Body of pancreas (tissue), 4 donors: ENCODE results near the gene DTNBP1. TPM values are rescaled to one million over a fixed set of nuclear protein-coding genes. Genes with fewer than 3 reads are reported as not detected.
"Not testable (repeated sequence)": the region's sequence is repeated elsewhere in the genome, so short reads cannot be mapped to it uniquely, and the experiment has no call there.

ENCODE experiments used
- ATAC-seq: fragments of 150-250 bp; one replicate; pipeline ENCODE4 v1.9.1; 2016
- DNase-seq, 4 donors: peaks; one replicate each; pipeline ENCODE4 v3.0.0-alpha.2; 2019
- H3K27ac ChIP-seq, 4 donors: fragments of 200-600 bp; sonication (generic); 1 replicate in 3 of 4; 2 replicates in 1 of 4; pipeline versions ENCODE4 v1.5.1 to v1.6.1; 2016 to 2019; ENCODE audit warnings: mild to moderate bottlenecking in 1 of 4, mixed read lengths in 1 of 4, moderate library complexity in 1 of 4
- H3K27me3 ChIP-seq, 2 donors: fragments of 200-600 bp; sonication (generic); one replicate each; pipeline ENCODE4 v1.6.0; 2016; ENCODE audit warnings: mild to moderate bottlenecking in 1 of 2
- H3K36me3 ChIP-seq, 2 donors: fragments of 200-600 bp; sonication (generic); replicated peaks in 1 of 2; 2 replicates each; pipeline ENCODE4 v1.5.1; 2016; ENCODE audit warnings: low read depth in 2 of 2; ENCODE audit not compliant: insufficient read depth in 1 of 2
- H3K4me1 ChIP-seq: fragments of 200-600 bp; sonication (generic); one replicate; pipeline ENCODE4 v1.6.0; 2016
- H3K4me3 ChIP-seq, 2 donors: fragments of 200-600 bp; sonication (generic); 1 replicate in 1 of 2; 2 replicates in 1 of 2; pipeline ENCODE4 v1.5.1; 2016 to 2019
- H3K9me3 ChIP-seq, 3 donors: fragments of 200-600 bp; sonication (generic); 1 replicate in 2 of 3; 2 replicates in 1 of 3; pipeline ENCODE4 v1.5.1; 2016
- CTCF ChIP-seq, 7 experiments: fragments of 450-650 bp in 4 of 7; fragments of 200-600 bp in 3 of 7; sonication (generic) in 3 of 7; IDR thresholded peaks; one replicate each; pipeline ENCODE4 v1.5.1; 2016 to 2019; ENCODE audit warnings: antibody characterized with exemption in 7 of 7
- POLR2A ChIP-seq, 3 donors: fragments of 450-650 bp; IDR thresholded peaks; one replicate each; pipeline ENCODE4 v1.6.1; 2016; ENCODE audit warnings: antibody characterized with exemption in 3 of 3, mild to moderate bottlenecking in 2 of 3
- WGBS, 2 donors: methylation state at CpG; one replicate each; pipeline ENCODE4 v1.1.5; 2017; 5-methylcytosine and 5-hydroxymethylcytosine counted together
- intact Hi-C: fragments of 100-400 bp; cut with DNase I; formaldehyde crosslinking; loops from one replicate; pipeline ENCODE4 v1.15.1; 2023
- total RNA-seq, 2 donors: library from RNA; depleted of rRNA; stranded (reverse); fragments of >200 nt; gene quantifications; one replicate each; pipeline ENCODE4 v1.1.0, GENCODE V29; 2016

DTNBP1 gene
- total RNA-seq, 2 donors from 2014 or later = 3.3 to 5.2 TPM

- intact Hi-C loops = no loop called here
- Histone ChIP-seq H3K27ac (no peak overlapping the region), H3K36me3 (no peaks in the 10 kb centered on the region), H3K4me3 (no peak overlapping the region), H3K4me1 (no peaks in the 10 kb centered on the region), H3K27me3 (no peaks in the 10 kb centered on the region), H3K9me3 (no peaks in the 10 kb centered on the region)
- DNase-seq = no peak
- WGBS, 2 donors = 70 to 82% methylated on average over 3 of the region's 3 CpGs
- TF ChIP-seq CTCF (IDR thresholded peaks at IDR 0.05) = no peak
- TF ChIP-seq POLR2A (IDR thresholded peaks at IDR 0.05) = no peak
- no peak for ATAC-seq
Observed at GRCh38 chr6:15672818-15673217, 10.0 kb upstream of the DTNBP1 start.

GRCh38 chr6:15672291-15672690 lies 9.5 kb upstream of the DTNBP1 start:
- Histone ChIP-seq H3K9me3 (no peaks in the 10 kb centered on the region), H3K36me3 (no peaks in the 10 kb centered on the region), H3K27ac (no peak overlapping the region), H3K4me1 (no peaks in the 10 kb centered on the region), H3K27me3 (no peaks in the 10 kb centered on the region), H3K4me3 (no peak overlapping the region)
- 100% methylated on average over 1 of the region's 1 CpG; no CpG with 5 or more reads in 1 of the 2 donors for WGBS, 2 donors
- ATAC-seq (no peak), DNase-seq (no peak)
- intact Hi-C loops = no loop called here
- TF ChIP-seq POLR2A (IDR thresholded peaks at IDR 0.05) = no peak
- TF ChIP-seq CTCF (IDR thresholded peaks at IDR 0.05) = no peak

- WGBS, 2 donors = 20 to 64% methylated on average over 1 to 2 of the region's 2 CpGs
- H3K9me3 ChIP-seq = no peaks in the 10 kb centered on the region
- no peaks in the 10 kb centered on the region for H3K36me3 ChIP-seq
- H3K4me3 ChIP-seq = no peak overlapping the region
- ATAC-seq (no peak), DNase-seq (no peak)
- no peaks in the 10 kb centered on the region for H3K4me1 ChIP-seq
- intact Hi-C loops = no loop called here
- H3K27me3 ChIP-seq = no peaks in the 10 kb centered on the region
- TF ChIP-seq CTCF (IDR thresholded peaks at IDR 0.05) = no peak
- no peak for TF ChIP-seq POLR2A (IDR thresholded peaks at IDR 0.05)
- H3K27ac ChIP-seq = no peak overlapping the region
Observed at GRCh38 chr6:15668918-15669317, 6.1 kb upstream of the DTNBP1 start.

DNA sequence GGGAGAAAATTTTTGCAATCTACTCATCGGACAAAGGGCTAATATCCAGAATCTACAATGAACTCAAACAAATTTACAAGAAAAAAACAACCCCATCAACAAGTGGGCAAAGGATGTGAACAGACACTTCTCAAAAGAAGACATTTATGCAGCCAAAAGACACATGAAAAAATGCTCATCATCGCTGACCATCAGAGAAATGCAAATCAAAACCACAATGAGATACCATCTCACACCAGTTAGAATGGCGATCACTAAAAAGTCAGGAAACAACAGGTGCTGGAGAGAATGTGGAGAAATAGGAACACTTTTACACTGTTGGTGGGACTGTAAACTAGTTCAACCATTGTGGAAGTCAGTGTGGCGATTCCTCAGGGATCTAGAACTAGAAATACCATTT lies 4.1 kb upstream of the DTNBP1 start:
- H3K27me3 ChIP-seq, intact Hi-C loops, H3K4me3 ChIP-seq, H3K4me1 ChIP-seq, H3K36me3 ChIP-seq, ATAC-seq, DNase-seq, H3K9me3 ChIP-seq, H3K27ac ChIP-seq: not testable (repeated sequence)
- WGBS, 2 donors = 94 to 100% methylated on average over 1 to 4 of the region's 4 CpGs

DNA sequence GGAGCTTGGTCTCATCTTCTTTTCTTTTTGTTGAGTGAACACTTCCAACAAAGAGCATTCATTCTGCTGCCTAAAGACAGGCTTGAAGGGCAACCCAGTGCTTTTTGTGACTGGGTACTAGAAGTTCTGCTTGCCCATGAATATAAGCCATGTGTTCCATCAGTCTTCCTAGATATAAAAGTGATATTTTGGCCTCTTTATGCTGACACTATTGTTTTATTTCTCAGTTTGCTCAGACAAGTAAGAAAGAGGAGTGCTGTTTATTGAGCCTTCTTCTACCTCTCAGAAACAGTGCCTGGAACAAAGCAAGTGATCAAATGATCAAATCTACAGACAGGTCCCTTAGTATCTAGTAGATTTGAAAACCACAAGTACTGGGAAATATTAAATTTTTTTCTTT lies 2.4 kb upstream of the DTNBP1 start:
- Histone ChIP-seq H3K4me1 (peaks cover 14% of the 10 kb centered on the region), H3K27ac (no peak overlapping the region), H3K9me3 (no peaks in the 10 kb centered on the region), H3K27me3 (no peaks in the 10 kb centered on the region), H3K4me3 (no peak overlapping the region), H3K36me3 (no peaks in the 10 kb centered on the region)
- DNase-seq (no peak), ATAC-seq (no peak)
- TF ChIP-seq POLR2A (IDR thresholded peaks at IDR 0.05) (no peak), CTCF (IDR thresholded peaks at IDR 0.05) (no peak)
- intact Hi-C loops = no loop called here
